PC-9 (cell line): ENCODE measurements around the gene ST6GALNAC3. TPM values are rescaled to one million over a fixed set of nuclear protein-coding genes. Genes with fewer than 3 reads are reported as not detected.

Experiments
- BruUV-seq: library from RNA; stranded (reverse); fragments of 400-500 nt; replicated peaks from 2 replicates; lab custom pipeline; 2021; lab: Mats Ljungman, UMichigan
- CTCF ChIA-PET: fragments of 300-600 bp; sonication (Branson Sonifier 250); formaldehyde crosslinking; loops from one replicate; lab custom pipeline; 2022; ENCODE audit warnings: antibody characterized with exemption; lab: Charles Lee
- POLR2A ChIA-PET: fragments of 300-600 bp; sonication (Branson Sonifier 250); formaldehyde crosslinking; loops from one replicate; lab custom pipeline; 2022; ENCODE audit warnings: antibody characterized with exemption; ENCODE audit not compliant: unreplicated experiment; lab: Charles Lee
- DNase-seq, 2 experiments: peaks; one replicate each; pipeline versions ENCODE4 v3.0.0 to v3.0.0-alpha.2; 2015 to 2022; ENCODE audit warnings: mixed read lengths in 1 of 2
- H2AFZ ChIP-seq: fragments of 200-600 bp; sonication (generic); 2 replicates; pipeline ENCODE4 v1.8.1; 2017; ENCODE audit warnings: antibody characterized with exemption
- H3F3A ChIP-seq: fragments of 200-600 bp; sonication (generic); 2 replicates; pipeline ENCODE4 v1.8.1; 2017; ENCODE audit warnings: antibody characterized with exemption, mild to moderate bottlenecking, low read depth; ENCODE audit not compliant: insufficient read depth
- H3K27ac ChIP-seq: fragments of 200-600 bp; sonication (generic); 2 replicates; pipeline ENCODE4 v1.6.1; 2016; ENCODE audit warnings: mixed run types
- H3K27me3 ChIP-seq: fragments of 200-600 bp; sonication (generic); 2 replicates; pipeline ENCODE4 v1.6.1; 2016; ENCODE audit warnings: low read depth, mixed run types; ENCODE audit not compliant: insufficient read depth
- H3K36me3 ChIP-seq: fragments of 200-600 bp; sonication (generic); 2 replicates; pipeline ENCODE4 v1.6.1; 2016; ENCODE audit warnings: low read depth, mixed run types
- H3K4me1 ChIP-seq: fragments of 200-600 bp; sonication (generic); replicated peaks from 2 replicates; pipeline ENCODE4 v1.6.1; 2016; ENCODE audit warnings: mixed run types; ENCODE audit not compliant: insufficient read depth
- H3K4me2 ChIP-seq: fragments of 200-600 bp; sonication (generic); 2 replicates; pipeline ENCODE4 v1.6.1; 2017; ENCODE audit warnings: mixed run types
- H3K4me3 ChIP-seq: fragments of 200-600 bp; sonication (generic); 2 replicates; pipeline ENCODE4 v1.6.1; 2016; ENCODE audit warnings: mixed run types
- H3K79me2 ChIP-seq: fragments of 200-600 bp; sonication (generic); 2 replicates; pipeline ENCODE4 v1.6.1; 2017; ENCODE audit warnings: low read depth, mixed run types
- H3K9me2 ChIP-seq: fragments of 200-600 bp; sonication (generic); 2 replicates; pipeline ENCODE4 v1.8.1; 2017; ENCODE audit warnings: mild to moderate bottlenecking; ENCODE audit not compliant: insufficient read depth
- H3K9me3 ChIP-seq: fragments of 200-600 bp; sonication (generic); 2 replicates; pipeline ENCODE4 v1.8.1; 2016; ENCODE audit warnings: low read depth; ENCODE audit not compliant: insufficient read depth
- H4K20me1 ChIP-seq: fragments of 200-600 bp; sonication (generic); 2 replicates; pipeline ENCODE4 v1.8.1; 2017; ENCODE audit not compliant: insufficient read depth
- EZH2 ChIP-seq: fragments of 200-600 bp; sonication (generic); IDR thresholded peaks from 2 replicates; pipeline ENCODE4 v1.8.0; 2017; ENCODE audit warnings: antibody characterized with exemption, low read depth
- intact Hi-C: fragments of 100-400 bp; cut with micrococcal nuclease; formaldehyde crosslinking; loops from one replicate; pipeline ENCODE4 v1.10.0; 2022; ENCODE audit not compliant: unreplicated experiment
- total RNA-seq: library from RNA; stranded (reverse); gene quantifications from 2 replicates; pipeline ENCODE4 v1.2.3, GENCODE V29; 2021
- TF ChIP-seq, protein P1 (sequence below): fragments of 200-600 bp; sonication (generic); conservative IDR thresholded peaks from 2 replicates; pipeline ENCODE4 v1.6.1; 2017; ENCODE audit warnings: mixed run types, antibody characterized with exemption, mild to moderate bottlenecking, moderate library complexity

ST6GALNAC3 gene
- total RNA-seq, 1 experiment from 2014 or later = 0.04 TPM

DNA sequence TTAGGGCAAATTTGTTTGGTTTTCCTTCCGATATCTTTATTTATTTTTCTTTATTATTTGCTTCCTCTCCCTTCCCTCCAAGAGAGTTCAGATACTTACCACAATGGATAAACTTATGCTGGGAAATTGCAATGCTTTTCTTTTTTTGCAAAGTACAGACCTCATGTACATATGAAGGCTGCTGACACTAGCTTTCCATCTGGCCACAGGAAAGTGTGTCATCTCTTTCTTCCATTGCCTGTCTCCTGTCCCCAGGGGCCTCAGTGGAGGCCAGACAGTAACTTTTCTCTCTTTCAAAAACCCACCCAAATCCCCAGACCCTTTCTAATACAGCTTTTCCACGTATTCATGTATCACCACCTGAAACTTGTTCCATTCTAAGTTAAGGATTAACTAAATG is 73.9 kb downstream of the ST6GALNAC3 start:
- Histone ChIP-seq H3K4me2 (no peak overlapping the region), H4K20me1 (no peaks in the 10 kb centered on the region), H3K4me1 (no peaks in the 10 kb centered on the region), H3K9me2 (no peaks in the 10 kb centered on the region), H3F3A (no peaks in the 10 kb centered on the region), H3K9me3 (no peaks in the 10 kb centered on the region), H3K27ac (no peak overlapping the region), H3K27me3 (peaks cover 12% of the 10 kb centered on the region; the same call in 1 of the 2 replicates), H2AFZ (no peak overlapping the region), H3K79me2 (no peaks in the 10 kb centered on the region), H3K4me3 (no peak overlapping the region), H3K36me3 (no peaks in the 10 kb centered on the region)
- ChIA-PET POLR2A (no interaction called here), CTCF (no interaction called here)
- BruUV-seq = no TSS peak
- intact Hi-C loops = no loop called here
- no peak for TF ChIP-seq EZH2
- TF ChIP-seq, protein P1, sequence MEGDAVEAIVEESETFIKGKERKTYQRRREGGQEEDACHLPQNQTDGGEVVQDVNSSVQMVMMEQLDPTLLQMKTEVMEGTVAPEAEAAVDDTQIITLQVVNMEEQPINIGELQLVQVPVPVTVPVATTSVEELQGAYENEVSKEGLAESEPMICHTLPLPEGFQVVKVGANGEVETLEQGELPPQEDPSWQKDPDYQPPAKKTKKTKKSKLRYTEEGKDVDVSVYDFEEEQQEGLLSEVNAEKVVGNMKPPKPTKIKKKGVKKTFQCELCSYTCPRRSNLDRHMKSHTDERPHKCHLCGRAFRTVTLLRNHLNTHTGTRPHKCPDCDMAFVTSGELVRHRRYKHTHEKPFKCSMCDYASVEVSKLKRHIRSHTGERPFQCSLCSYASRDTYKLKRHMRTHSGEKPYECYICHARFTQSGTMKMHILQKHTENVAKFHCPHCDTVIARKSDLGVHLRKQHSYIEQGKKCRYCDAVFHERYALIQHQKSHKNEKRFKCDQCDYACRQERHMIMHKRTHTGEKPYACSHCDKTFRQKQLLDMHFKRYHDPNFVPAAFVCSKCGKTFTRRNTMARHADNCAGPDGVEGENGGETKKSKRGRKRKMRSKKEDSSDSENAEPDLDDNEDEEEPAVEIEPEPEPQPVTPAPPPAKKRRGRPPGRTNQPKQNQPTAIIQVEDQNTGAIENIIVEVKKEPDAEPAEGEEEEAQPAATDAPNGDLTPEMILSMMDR = no peak
- DNase-seq = no peak

DNA sequence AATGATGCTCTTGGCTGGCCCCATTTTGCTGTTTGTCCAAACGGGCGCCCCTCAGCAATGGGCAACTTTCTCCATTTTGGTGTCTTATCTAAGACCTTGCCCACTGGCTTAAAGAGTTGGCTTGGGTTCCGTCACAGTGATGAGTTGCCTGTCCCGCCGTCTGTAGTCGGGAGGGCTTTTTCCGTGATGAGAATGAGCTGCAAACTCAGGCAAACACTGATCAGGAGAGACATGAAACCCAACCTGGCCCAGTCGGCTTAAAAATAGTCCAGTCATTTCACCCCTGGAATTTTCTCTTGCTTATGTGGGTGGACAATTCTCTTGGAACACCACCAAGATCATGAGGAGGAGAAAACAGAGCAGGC is 79.3 kb downstream of the ST6GALNAC3 start:
- Histone ChIP-seq H3F3A (no peaks in the 10 kb centered on the region), H3K4me2 (no peak overlapping the region), H3K27me3 (peaks cover 10% of the 10 kb centered on the region; the same call in 1 of the 2 replicates), H3K4me1 (no peaks in the 10 kb centered on the region), H3K9me2 (no peaks in the 10 kb centered on the region), H3K36me3 (no peaks in the 10 kb centered on the region), H2AFZ (no peak overlapping the region), H3K4me3 (no peak overlapping the region), H4K20me1 (no peaks in the 10 kb centered on the region), H3K9me3 (no peaks in the 10 kb centered on the region), H3K27ac (no peak overlapping the region), H3K79me2 (no peaks in the 10 kb centered on the region)
- ChIA-PET POLR2A (no interaction called here), CTCF (no interaction called here)
- no TSS peak for BruUV-seq
- intact Hi-C loops = loop anchor here (1.0 to 10.0 kb wide), 4 partner anchors 159 to 1961 kb away; no protein-coding TSS in a partner anchor
- TF ChIP-seq EZH2 = no peak
- TF ChIP-seq, protein P1 = no peak
- DNase-seq = no peak

DNA sequence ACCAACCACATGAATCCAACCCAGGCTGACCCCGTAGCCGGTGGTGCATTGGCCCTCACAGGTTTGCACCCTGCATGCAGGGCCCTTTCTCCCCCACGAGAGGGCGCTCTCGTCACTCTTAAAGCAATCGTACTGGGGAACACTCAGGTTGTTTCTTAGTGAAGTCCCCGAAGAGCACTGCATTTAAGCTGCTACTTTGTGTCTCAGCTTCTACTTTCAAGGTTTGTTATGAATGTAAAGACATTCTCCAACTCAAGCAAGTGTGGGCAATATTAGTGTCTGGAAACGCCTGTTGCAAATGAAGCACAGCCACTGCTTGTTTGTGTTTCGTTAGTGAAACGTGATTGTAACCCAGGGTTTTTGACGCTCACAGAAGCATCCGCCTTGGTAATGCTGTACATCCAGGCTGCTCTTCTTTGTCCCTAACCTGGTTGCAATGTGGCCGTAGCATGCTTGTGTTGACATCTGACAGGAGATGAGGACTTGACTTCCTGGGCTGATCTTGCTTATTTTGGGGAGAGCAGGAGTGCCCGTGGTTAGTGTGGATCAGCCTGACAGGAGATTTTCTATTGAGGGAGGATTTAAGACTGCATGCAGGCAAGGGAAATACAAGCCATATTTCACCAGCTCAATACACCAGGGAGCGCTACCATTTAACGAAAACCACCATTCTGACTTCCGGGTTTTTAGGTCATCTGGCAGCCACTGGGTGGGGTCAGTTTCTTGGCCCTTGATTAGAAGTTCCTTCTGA is 79.8 kb downstream of the ST6GALNAC3 start:
- CTCF ChIA-PET = interaction anchor here (1.0 kb wide), 1 partner anchor 21 kb away, joined by 4 read pairs; no protein-coding TSS in a partner anchor
- DNase-seq = peak; percentile 49 to 51
- Histone ChIP-seq H3F3A (no peaks in the 10 kb centered on the region), H3K9me3 (no peaks in the 10 kb centered on the region), H4K20me1 (no peaks in the 10 kb centered on the region), H2AFZ (peak overlapping the region; percentile 71), H3K4me2 (peak overlapping the region; percentile 70), H3K9me2 (no peaks in the 10 kb centered on the region), H3K27me3 (peaks cover 10% of the 10 kb centered on the region; the same call in 1 of the 2 replicates), H3K27ac (no peak overlapping the region), H3K4me3 (peak overlapping the region; percentile 37; the same call in 1 of the 2 replicates), H3K79me2 (no peaks in the 10 kb centered on the region), H3K36me3 (no peaks in the 10 kb centered on the region), H3K4me1 (no peaks in the 10 kb centered on the region)
- POLR2A ChIA-PET = interaction anchor here (0.6 kb wide), 1 partner anchor 1528 kb away, joined by 7 read pairs; the partner anchor contains the start of gene ZZZ3
- no TSS peak for BruUV-seq
- intact Hi-C loops = loop anchor here (1.0 to 10.0 kb wide), 4 partner anchors 160 to 1960 kb away; no protein-coding TSS in a partner anchor
- TF ChIP-seq, protein P1 = peak; percentile 94
- TF ChIP-seq EZH2 = no peak
